GM19043 (cell line): ENCODE measurements around the gene CRYL1.

Experiments used
- ATAC-seq: cut with Tn5 transposase; IDR thresholded peaks from one replicate; pipeline ENCODE4 v1.9.1; 2021; ENCODE audit warnings: low read depth; ENCODE audit not compliant: unreplicated experiment

CRYL1 gene

DNA sequence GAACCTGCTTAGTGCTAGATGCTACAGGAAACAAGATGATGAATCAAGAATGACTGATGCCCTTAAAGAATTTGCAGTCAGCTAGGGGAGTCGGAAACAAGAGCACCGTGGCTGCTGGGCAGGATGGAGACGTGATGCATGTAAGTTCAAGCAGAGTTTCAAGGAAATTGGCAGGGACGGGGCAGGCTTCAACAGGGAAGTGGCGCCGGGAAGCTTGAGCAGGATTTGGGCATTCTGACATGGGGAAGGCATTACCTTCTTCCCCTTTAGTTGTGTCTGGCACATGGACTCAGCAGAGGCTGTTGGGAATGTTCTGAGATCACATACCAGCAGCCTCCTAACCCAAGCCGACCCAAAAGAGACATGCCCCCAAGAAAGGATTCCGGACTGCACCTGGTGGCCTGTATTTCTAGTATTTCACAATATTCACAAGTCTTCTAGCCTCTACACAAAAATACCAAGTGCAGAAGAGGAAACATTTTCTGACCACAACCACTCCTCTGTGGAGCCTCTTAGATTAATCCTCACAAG, 138.2 kb downstream of the CRYL1 start:
- ATAC-seq, result no peak

- ATAC-seq, result no peak
Measured at GRCh38 chr13:20387006-20387405, 138.7 kb downstream of the CRYL1 start.

DNA sequence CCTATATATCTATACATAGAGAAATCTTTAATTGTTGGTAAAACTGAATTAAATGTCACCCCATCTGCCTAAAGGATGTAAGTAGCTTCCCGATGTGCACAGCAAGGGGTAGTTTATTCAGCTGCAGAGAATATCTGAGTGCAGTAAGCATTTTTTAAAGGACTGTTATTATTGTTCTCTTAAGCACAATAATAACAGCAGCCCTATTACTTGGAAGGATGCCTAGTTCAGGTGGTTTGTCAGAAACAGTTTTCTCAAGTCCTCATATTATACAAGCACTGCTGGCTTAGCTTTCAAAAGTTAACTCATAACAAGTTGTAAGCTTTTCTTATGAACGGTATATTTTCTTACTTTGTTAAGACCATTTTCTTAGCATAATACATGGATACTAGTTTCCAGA, 142.6 kb downstream of the CRYL1 start:
- ATAC-seq, result no peak

- ATAC-seq, result no peak
Measured at GRCh38 chr13:20381401-20381800, 144.3 kb downstream of the CRYL1 start.

DNA sequence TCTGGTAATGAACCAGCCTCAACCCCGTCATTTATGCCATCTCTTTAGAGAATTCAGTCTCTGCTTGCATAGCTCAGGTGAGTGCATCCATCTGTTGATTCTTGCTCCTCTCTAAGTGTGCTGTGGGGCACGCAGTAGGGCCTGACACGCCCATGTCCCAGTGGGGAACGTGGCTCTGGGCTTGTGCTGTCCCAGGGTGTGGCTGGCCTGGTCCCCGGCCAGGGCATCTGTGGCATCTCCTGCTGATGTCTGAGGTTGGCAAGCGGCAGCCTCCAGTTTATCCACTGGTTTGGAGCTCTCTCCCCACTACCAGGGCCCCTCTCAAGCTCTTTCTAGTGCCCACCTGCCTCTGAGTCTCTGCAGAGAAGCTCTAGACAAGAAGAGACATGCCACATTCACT, 146.9 kb downstream of the CRYL1 start:
- ATAC-seq, result no peak

DNA sequence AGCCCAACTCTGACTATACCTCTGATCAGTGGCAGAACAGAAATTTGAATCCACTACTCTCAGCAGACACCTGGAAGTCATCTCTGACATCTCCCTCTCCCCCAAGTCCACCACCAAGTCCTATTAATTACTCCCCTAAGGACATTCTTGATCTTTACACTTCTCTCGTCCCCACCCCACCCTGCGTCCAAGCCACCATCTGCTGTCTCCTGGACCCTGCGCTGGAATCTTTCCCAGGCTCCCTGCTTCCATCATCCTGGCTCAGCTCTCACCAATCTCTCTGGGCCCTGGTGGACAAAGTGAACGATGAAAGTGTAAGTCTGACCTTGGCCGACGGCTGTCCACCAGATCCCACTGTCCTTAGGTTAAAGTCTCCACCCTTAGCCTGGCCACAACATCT, 147.9 kb downstream of the CRYL1 start:
- ATAC-seq, result no peak

- ATAC-seq, result no peak
Measured at GRCh38 chr13:20375871-20376270, 149.8 kb downstream of the CRYL1 start.

DNA sequence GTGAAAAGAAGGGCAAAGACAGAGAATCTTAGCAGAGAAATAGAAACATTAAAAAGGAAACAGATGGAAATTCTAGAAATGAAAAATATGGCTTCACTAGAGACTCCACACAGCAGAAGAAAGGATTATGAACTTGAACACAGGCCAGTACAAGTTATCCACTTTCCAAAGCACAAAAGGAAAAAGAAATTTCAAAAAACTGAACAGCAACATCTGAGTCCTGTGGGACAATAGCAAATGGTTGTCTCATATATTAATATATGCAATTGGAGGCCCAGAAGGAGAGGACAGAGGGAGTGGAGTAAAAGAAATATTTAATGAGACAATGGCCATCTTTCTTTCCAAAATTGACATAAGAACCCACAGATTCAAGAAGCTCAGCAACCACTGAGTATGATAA, 151.8 kb downstream of the CRYL1 start:
- no peak for ATAC-seq

GRCh38 chr13:20371825-20372224, 153.8 kb downstream of the CRYL1 start:
- ATAC-seq, result no peak

DNA sequence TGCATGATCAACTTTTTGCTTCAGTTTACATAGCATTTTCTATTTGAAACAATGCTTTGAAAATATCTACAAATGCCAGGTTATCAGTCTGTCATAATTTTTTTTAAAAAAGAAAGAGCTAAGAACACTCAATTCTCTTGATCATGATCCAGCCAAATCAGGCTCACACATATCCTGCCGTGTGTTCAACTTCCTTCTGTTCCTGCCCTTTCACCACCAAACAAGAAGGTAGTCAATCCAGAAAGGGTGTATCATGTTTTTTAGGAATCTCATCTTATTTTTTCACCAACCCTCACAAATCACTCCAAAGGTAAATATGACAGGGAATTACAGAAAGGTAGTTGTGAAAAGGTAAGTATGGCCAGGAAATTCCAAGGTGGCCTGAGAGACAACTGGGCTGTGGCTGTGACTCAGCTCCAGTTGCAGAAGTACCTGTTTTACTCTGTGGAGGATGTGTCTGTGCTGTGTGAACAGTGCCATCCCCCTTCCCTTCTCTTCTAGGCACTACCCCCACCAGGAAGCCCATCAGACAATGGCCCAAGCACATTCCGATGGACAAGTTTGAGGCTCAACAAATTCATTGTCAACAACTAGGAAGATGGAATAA, 154.7 kb downstream of the CRYL1 start:
- no peak for ATAC-seq

- ATAC-seq, result no peak
Measured at GRCh38 chr13:20369886-20370361, 155.7 kb downstream of the CRYL1 start.

DNA sequence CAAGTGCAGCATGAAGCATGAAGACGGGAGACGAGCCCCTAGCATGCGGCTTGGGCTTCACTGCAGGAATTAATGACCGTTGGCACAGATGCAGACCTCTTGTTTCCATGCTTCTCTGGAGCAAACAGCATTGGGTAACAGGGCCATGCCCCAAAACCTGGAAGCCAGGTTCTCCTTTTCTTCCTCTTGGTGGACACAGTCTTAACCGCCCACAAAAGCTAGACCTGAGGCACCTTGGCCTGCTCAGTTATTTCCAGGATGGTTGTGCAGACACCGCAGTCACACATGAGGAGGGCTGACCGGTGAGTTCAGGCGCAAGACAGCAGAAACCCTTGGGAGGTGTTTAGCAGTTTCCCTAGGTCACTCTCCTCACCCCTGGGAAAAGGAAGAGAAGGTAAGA, 159.6 kb downstream of the CRYL1 start:
- ATAC-seq, result no peak

DNA sequence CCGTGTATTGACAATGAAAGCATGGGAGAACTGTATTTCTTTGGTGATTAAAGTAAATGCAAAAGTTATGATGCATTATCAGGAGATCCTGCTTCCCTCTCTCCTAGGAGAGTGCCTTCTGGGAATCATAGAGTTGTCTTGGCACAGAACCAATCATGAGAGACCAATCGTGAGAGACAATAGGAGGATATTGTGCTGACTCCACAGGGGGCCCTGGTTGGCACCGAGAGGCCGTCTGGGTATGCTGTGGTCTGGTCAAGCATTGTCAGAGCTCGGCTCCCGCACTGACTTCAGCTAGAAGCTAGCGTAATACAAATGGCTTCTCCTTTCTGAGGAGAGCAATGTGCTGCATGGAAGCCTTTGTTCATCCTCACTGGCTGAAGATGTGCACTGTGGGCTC, 162.1 kb downstream of the CRYL1 start:
- no peak for ATAC-seq

DNA sequence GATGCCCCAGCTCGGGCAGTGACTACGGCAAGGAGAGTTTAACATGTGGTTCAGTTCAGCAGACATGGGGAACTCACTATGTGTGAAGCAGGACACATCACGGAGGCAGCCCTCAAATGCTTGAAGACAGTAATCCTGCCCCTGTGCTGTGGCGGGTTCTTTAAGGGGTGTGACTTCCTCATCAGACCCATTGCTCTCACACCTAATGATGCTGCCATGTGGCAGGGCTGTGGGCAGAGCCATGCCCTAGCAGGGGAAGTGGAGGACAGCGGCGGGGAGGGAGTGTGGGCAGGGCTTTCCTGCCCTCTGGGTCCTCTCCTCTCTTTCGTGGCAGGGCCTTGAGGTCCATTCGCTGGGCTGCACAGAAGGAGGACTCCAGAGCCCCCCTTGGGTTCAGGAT, 162.5 kb downstream of the CRYL1 start:
- no peak for ATAC-seq

- ATAC-seq, result no peak
Measured at GRCh38 chr13:20362484-20363041, 163.1 kb downstream of the CRYL1 start.

DNA sequence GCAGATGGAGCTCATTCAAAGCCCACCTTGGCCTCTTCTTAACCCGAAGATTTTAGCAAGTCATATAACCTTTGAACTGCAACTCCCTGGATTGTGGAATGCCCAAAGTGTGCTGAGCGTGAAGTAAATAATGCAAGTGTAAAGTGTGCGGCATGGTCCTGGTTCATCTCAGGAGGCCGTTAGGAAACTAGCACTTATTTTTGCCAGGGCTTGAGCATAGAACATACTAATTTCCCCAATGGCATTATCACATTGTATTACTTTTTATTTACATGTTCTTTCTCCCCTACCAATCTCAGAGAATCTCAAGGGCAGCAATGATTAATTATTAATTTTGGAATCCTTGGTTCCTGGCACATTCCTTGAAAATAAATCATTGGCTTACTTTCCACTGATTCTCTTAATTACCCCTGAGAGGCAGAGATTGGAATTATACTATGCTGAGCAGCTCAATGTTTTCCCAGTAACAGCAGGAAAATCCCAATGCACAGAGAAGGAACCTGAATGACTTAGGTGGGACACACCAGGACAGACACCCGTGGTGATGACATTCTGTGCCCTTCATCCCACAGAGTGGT, 164.7 kb downstream of the CRYL1 start:
- ATAC-seq, result no peak

DNA sequence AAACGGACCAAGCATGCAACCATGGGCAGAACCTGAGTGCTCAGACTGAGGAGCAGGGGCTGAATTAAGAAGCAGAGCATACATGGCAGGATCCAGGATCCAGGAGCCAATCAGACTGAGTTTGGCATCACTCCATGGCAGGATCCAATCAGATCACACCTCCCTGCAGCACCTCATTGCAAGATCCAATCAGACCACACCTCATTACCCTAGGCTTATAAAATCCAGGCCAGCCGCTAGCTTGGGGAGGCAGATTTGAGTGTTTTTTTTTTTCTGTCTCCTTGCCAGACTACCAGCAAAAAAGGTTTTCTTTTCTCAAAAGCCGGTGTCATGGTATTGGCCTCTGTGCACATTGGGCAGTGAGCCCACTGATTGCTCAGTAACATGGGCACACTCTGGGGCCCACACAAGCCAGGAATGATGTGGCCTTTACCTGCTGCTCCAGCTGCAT, 165.6 kb downstream of the CRYL1 start:
- no peak for ATAC-seq

GRCh38 chr13:20359335-20359734, 166.3 kb downstream of the CRYL1 start:
- no peak for ATAC-seq

- no peak for ATAC-seq
Measured at GRCh38 chr13:20358022-20358421, 167.6 kb downstream of the CRYL1 start.

DNA sequence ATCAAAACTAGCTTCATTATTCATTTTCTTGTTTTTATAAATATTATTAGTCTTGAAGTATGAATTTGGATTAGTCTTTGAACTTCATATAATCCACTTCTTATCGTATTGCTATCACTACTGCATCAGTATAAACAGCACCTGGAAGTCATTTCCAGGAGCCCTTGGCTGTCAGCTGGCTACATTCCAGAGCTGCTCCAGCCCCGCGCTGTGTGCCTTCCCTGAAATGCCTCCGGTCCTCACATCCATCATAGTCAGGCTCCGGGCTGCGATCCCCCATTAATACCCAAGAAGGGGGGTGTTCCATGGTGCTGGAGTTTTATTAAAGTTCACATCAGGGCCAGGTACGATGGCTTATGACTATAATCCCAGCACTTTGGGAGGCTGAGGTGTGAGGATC, 169.2 kb downstream of the CRYL1 start:
- ATAC-seq, result no peak

DNA sequence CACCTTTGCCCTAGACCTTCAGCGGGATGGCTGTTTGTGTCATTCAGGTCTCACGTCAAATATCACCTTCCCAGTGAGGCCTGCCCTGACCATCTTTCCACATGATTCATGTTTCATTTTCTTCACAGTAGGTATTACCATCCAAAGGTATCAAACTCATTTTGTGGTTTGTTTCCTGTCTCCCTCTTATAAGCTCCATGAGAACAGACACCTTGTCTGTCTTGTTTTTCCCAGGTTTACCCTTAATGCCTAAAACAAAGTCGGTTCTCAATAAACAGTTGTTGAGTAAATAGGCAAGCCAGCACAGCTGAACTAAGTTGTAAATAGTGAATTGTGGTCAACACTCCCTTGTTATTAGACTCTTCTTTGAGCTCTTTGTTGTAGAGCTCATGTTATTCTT, 170.9 kb downstream of the CRYL1 start:
- ATAC-seq, result no peak

GRCh38 chr13:20353973-20354372, 171.7 kb downstream of the CRYL1 start:
- no peak for ATAC-seq
